MM.1S (cell line): ENCODE measurements around the gene RAB5A.

Experiments
- DNase-seq: peaks from one replicate; pipeline ENCODE4 v3.0.0-alpha.2; 2015
- H2AFZ ChIP-seq: fragments of 300-600 bp; sonication (generic); 2 replicates; pipeline ENCODE4 v1.6.0; 2016; ENCODE audit warnings: antibody characterized with exemption, low read length
- H3F3A ChIP-seq: fragments of 300-600 bp; sonication (generic); 2 replicates; pipeline ENCODE4 v1.6.1; 2016; ENCODE audit warnings: mild to moderate bottlenecking, antibody characterized with exemption, low read length, moderate library complexity, mixed read lengths; ENCODE audit not compliant: insufficient read depth
- H3K27ac ChIP-seq: fragments of 300-600 bp; sonication (generic); 2 replicates; pipeline ENCODE4 v1.5.1; 2016; ENCODE audit warnings: mild to moderate bottlenecking, low read length
- H3K27me3 ChIP-seq: fragments of 300-600 bp; sonication (generic); replicated peaks from 2 replicates; pipeline ENCODE4 v1.6.0; 2016; ENCODE audit warnings: low read length; ENCODE audit not compliant: insufficient read depth
- H3K36me3 ChIP-seq: fragments of 300-600 bp; sonication (generic); replicated peaks from 2 replicates; pipeline ENCODE4 v1.6.1; 2016; ENCODE audit warnings: mild to moderate bottlenecking, low read length, mixed read lengths; ENCODE audit not compliant: insufficient read depth
- H3K4me1 ChIP-seq: fragments of 300-600 bp; sonication (generic); 2 replicates; pipeline ENCODE4 v1.6.1; 2016; ENCODE audit warnings: low read length, mixed read lengths
- H3K4me2 ChIP-seq: fragments of 300-600 bp; sonication (generic); 2 replicates; pipeline ENCODE4 v1.6.0; 2016; ENCODE audit warnings: low read depth, low read length
- H3K4me3 ChIP-seq: fragments of 300-600 bp; sonication (generic); 2 replicates; pipeline ENCODE4 v1.5.1; 2016; ENCODE audit warnings: low read length, mixed read lengths
- H3K79me2 ChIP-seq: fragments of 300-600 bp; sonication (generic); 2 replicates; pipeline ENCODE4 v1.6.1; 2016; ENCODE audit warnings: mixed run types, low read length, mixed read lengths
- H3K9ac ChIP-seq: fragments of 300-600 bp; sonication (generic); 2 replicates; pipeline ENCODE4 v1.6.1; 2016; ENCODE audit warnings: low read length, mixed read lengths
- H3K9me2 ChIP-seq: fragments of 300-600 bp; sonication (generic); replicated peaks from 2 replicates; pipeline ENCODE4 v1.6.1; 2016; ENCODE audit warnings: mild to moderate bottlenecking, low read length, mixed read lengths; ENCODE audit not compliant: insufficient read depth
- H3K9me3 ChIP-seq: fragments of 300-600 bp; sonication (generic); replicated peaks from 2 replicates; pipeline ENCODE4 v1.6.1; 2016; ENCODE audit warnings: mild to moderate bottlenecking, low read length, mixed read lengths; ENCODE audit not compliant: insufficient read depth
- H4K20me1 ChIP-seq: fragments of 300-600 bp; sonication (generic); 2 replicates; pipeline ENCODE4 v1.6.1; 2016; ENCODE audit warnings: mild to moderate bottlenecking, low read length, moderate library complexity, mixed read lengths; ENCODE audit not compliant: insufficient read depth
- EZH2 ChIP-seq: fragments of 300-600 bp; sonication (generic); optimal IDR thresholded peaks from 2 replicates; pipeline ENCODE3; 2017; ENCODE audit warnings: low read depth, mild to moderate bottlenecking, antibody characterized with exemption, low read length, mixed read lengths
- EZH2phosphoT487 ChIP-seq: fragments of 300-600 bp; sonication (generic); IDR thresholded peaks from 2 replicates; pipeline ENCODE4 v1.6.1; 2018; ENCODE audit warnings: antibody characterized with exemption, low read length
- TF ChIP-seq, protein P1 (sequence below): fragments of 300-600 bp; sonication (generic); IDR thresholded peaks from 2 replicates; pipeline ENCODE4 v1.5.1; 2016; ENCODE audit warnings: antibody characterized with exemption, low read length, mixed read lengths

The RAB5A gene

DNA sequence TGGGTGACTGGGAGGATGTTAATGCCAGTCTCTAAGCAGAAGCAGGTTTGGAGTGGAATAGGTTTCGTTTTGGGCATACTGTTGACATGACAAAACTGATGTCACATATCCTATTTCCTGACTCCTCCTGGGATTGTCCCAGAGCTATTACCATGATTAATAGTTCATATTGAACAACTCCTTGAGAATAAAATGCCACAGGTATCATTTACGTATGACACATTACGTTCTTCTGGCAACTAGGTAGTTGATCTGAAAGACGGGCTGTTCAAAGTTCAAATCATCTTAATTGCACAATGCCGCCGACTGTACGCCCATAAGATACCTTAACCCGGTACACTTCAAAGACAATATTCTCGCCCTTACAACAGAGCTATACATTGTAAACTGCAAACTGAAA is 1.4 kb upstream of the RAB5A start:
- DNase-seq = no peak
- Histone ChIP-seq H3K4me1 (peaks cover 17% of the 10 kb centered on the region), H3K9me2 (no peaks in the 10 kb centered on the region), H2AFZ (no peak overlapping the region), H3K27me3 (no peaks in the 10 kb centered on the region), H3K79me2 (peaks cover 34% of the 10 kb centered on the region), H3F3A (peaks cover 16% of the 10 kb centered on the region), H3K9ac (no peak overlapping the region), H3K4me2 (peak overlapping the region; percentile 83; the same call in 1 of the 2 replicates), H3K4me3 (no peak overlapping the region), H3K36me3 (no peaks in the 10 kb centered on the region; the same call in 1 of the 2 replicates), H3K27ac (no peak overlapping the region), H4K20me1 (peaks cover 16% of the 10 kb centered on the region; the same call in 1 of the 2 replicates), H3K9me3 (no peaks in the 10 kb centered on the region)
- no peak for TF ChIP-seq EZH2phosphoT487
- TF ChIP-seq, protein P1, sequence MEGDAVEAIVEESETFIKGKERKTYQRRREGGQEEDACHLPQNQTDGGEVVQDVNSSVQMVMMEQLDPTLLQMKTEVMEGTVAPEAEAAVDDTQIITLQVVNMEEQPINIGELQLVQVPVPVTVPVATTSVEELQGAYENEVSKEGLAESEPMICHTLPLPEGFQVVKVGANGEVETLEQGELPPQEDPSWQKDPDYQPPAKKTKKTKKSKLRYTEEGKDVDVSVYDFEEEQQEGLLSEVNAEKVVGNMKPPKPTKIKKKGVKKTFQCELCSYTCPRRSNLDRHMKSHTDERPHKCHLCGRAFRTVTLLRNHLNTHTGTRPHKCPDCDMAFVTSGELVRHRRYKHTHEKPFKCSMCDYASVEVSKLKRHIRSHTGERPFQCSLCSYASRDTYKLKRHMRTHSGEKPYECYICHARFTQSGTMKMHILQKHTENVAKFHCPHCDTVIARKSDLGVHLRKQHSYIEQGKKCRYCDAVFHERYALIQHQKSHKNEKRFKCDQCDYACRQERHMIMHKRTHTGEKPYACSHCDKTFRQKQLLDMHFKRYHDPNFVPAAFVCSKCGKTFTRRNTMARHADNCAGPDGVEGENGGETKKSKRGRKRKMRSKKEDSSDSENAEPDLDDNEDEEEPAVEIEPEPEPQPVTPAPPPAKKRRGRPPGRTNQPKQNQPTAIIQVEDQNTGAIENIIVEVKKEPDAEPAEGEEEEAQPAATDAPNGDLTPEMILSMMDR = no peak
- no peak for TF ChIP-seq EZH2

DNA sequence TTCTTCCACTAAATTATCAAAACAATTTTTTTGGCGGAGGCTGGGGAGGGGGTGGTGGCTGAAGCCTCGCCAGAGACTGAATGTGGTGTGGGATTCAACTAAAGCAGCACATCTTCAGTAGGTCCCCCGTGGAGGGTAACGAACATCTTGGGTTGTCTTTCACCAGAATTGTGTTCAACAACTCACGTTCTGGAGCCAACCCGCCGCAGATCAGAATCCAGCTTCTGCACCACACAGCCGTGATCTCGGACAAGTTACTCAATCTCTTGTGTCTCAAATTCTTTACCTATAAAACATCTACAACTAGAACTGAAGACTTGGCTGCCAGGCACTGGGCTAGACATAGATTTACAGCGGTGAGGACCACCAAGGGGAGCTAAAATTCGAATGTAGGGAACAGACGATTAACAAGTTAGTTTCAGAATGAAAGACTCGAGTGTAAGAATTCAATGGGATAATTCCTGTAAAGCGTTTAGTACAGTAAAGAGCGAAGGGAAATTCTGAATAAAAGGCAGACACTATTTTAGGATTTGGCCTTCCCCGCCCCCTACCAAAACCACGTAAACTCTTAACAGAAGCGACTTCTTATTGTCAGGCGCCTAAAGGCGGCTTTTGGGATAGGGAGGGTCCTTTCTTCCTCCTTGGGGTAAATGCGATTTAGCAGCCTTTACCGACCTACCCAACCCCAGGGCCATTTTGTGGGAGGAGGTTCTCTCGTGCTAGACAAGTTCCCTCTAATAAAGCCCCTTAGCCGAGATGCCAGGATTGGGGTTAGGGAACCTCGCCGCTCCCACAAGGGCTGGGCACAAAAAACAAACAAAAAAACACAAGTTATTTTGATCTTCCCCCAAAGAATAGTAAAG is 697 bp upstream of the RAB5A start:
- Histone ChIP-seq H3K27ac (peak overlapping the region; percentile 94), H3K9ac (peak overlapping the region; percentile 96), H3K4me1 (peaks cover 17% of the 10 kb centered on the region), H3K36me3 (no peaks in the 10 kb centered on the region; the same call in 1 of the 2 replicates), H3K27me3 (no peaks in the 10 kb centered on the region), H3F3A (peaks cover 16% of the 10 kb centered on the region), H3K79me2 (peaks cover 41% of the 10 kb centered on the region), H4K20me1 (peaks cover 17% of the 10 kb centered on the region; the same call in 1 of the 2 replicates), H3K4me3 (peak overlapping the region; percentile 95), H2AFZ (peak overlapping the region; percentile 96), H3K9me2 (no peaks in the 10 kb centered on the region), H3K9me3 (no peaks in the 10 kb centered on the region), H3K4me2 (peak overlapping the region; percentile 83)
- TF ChIP-seq EZH2 (no peak), EZH2phosphoT487 (no peak)
- TF ChIP-seq, protein P1 = no peak
- DNase-seq = peak; percentile 37

DNA sequence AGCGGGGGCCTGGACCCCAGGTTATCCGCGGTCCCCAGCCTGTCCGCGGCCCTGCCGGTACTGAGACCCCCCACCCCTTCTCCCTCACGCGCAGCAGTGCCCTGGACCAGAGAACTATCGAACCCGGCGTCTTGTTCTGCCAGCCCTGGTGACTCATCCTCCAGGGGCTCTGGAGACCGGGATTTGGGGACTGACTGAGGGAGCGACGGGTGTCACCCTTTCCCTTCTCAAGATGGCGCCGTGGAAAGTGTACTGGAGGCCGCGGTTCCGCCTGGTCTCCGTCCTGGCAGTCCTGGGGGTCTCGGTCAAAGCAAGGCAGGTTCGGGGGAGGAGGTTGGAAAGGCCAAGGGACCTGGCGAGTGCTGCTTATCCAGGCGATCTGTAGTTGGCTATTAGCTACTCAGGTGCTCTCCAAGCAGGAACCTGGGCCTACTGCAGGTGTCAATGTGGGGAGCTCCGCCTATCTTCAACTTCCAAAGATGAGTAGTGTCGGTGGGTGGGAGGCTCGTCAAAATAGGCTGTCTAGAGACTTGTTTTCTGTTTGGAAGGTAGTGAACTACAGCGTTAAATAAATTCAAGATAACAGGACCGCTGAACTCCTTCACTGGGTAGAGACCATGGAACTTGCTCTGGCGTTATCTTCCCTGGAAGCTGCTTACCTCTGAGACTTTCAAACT is 790 bp downstream of the RAB5A start:
- Histone ChIP-seq H3K9me3 (no peaks in the 10 kb centered on the region), H3K9me2 (no peaks in the 10 kb centered on the region), H4K20me1 (peaks cover 17% of the 10 kb centered on the region; the same call in 1 of the 2 replicates), H3K27ac (peak overlapping the region; percentile 94), H3K4me2 (peak overlapping the region; percentile 85), H3K79me2 (peaks cover 55% of the 10 kb centered on the region), H3K9ac (peak overlapping the region; percentile 96), H3K4me1 (peaks cover 17% of the 10 kb centered on the region), H3K27me3 (no peaks in the 10 kb centered on the region), H3K36me3 (no peaks in the 10 kb centered on the region; the same call in 1 of the 2 replicates), H3F3A (peaks cover 16% of the 10 kb centered on the region), H2AFZ (peak overlapping the region; percentile 74), H3K4me3 (peak overlapping the region; percentile 95)
- peak; percentile 65 for DNase-seq
- no peak for TF ChIP-seq EZH2
- TF ChIP-seq, protein P1 = no peak
- no peak for TF ChIP-seq EZH2phosphoT487
